Keratinocyte (primary cell): ENCODE results near the gene FA2H. TPM values are rescaled to one million over a fixed set of nuclear protein-coding genes. Genes with fewer than 3 reads are reported as not detected.

ENCODE experiments used
- DNase-seq: peaks from one replicate; pipeline ENCODE4 v3.0.0-alpha.2; 2011; ENCODE audit warnings: low read depth, missing footprints, low spot score
- FAIRE-seq: peaks from 2 replicates; lab custom pipeline; 2011; peaks lifted over from hg19 to GRCh38; lab: Jason Lieb, UNC
- H2AFZ ChIP-seq: 2 replicates; pipeline ENCODE4 v1.6.0; 2012; ENCODE audit warnings: low read length, control low read depth, inconsistent platforms; ENCODE audit not compliant: control insufficient read depth
- H3K27ac ChIP-seq: 2 replicates; pipeline ENCODE4 v1.5.1; 2011; ENCODE audit warnings: low read length; ENCODE audit not compliant: control insufficient read depth, insufficient read depth
- H3K27me3 ChIP-seq: 3 replicates; pipeline ENCODE4 v1.6.0; 2011; ENCODE audit warnings: low read length; ENCODE audit not compliant: control insufficient read depth, insufficient read depth; ENCODE audit errors: extremely low read depth
- H3K36me3 ChIP-seq, 2 experiments: 2 replicates in 1 of 2; 3 replicates in 1 of 2; pipeline ENCODE4 v1.5.1; 2011; ENCODE audit warnings: low read length in 2 of 2, mild to moderate bottlenecking in 1 of 2; ENCODE audit not compliant: control insufficient read depth in 2 of 2, insufficient read depth in 2 of 2; ENCODE audit errors: extremely low read depth in 1 of 2
- H3K4me1 ChIP-seq: 3 replicates; pipeline ENCODE4 v1.5.1; 2011; ENCODE audit warnings: low read length; ENCODE audit not compliant: control insufficient read depth, insufficient read depth; ENCODE audit errors: extremely low read depth
- H3K4me2 ChIP-seq: 3 replicates; pipeline ENCODE4 v1.6.0; 2011; ENCODE audit warnings: low read depth, low read length; ENCODE audit not compliant: control insufficient read depth, insufficient read depth; ENCODE audit errors: extremely low read depth
- H3K4me3 ChIP-seq, 3 experiments: fragments of 200-600 bp in 1 of 3; sonication (generic) in 1 of 3; 2 replicates in 2 of 3; 3 replicates in 1 of 3; pipeline ENCODE4 v1.5.1; 2011 to 2016; ENCODE audit warnings: low read length in 3 of 3, mild to moderate bottlenecking in 3 of 3, control low read depth in 2 of 3, inconsistent platforms in 1 of 3, low read depth in 1 of 3, mixed read lengths in 1 of 3, mixed run types in 1 of 3, moderate library complexity in 1 of 3; ENCODE audit not compliant: control insufficient read depth in 2 of 3, insufficient read depth in 2 of 3; ENCODE audit errors: extremely low read depth in 1 of 3
- H3K79me2 ChIP-seq: 2 replicates; pipeline ENCODE4 v1.6.0; 2012; ENCODE audit warnings: low read length; ENCODE audit not compliant: control insufficient read depth, insufficient read depth
- H3K9ac ChIP-seq: 3 replicates; pipeline ENCODE4 v1.6.0; 2011; ENCODE audit warnings: low read length; ENCODE audit not compliant: control insufficient read depth, insufficient read depth; ENCODE audit errors: extremely low read depth
- H3K9me1 ChIP-seq: 3 replicates; pipeline ENCODE4 v1.6.0; 2011; ENCODE audit warnings: low read length; ENCODE audit not compliant: control insufficient read depth, insufficient read depth; ENCODE audit errors: extremely low read depth
- H3K9me3 ChIP-seq: 2 replicates; pipeline ENCODE4 v1.5.1; 2012; ENCODE audit warnings: low read depth, low read length; ENCODE audit not compliant: control insufficient read depth
- H4K20me1 ChIP-seq: 3 replicates; pipeline ENCODE4 v1.6.0; 2011; ENCODE audit warnings: low read length; ENCODE audit not compliant: control insufficient read depth, insufficient read depth; ENCODE audit errors: extremely low read depth
- EZH2 ChIP-seq: IDR thresholded peaks from one replicate; pipeline ENCODE4 v1.6.1; 2012; ENCODE audit warnings: inconsistent platforms, mild to moderate bottlenecking, low read length, moderate library complexity
- dilution Hi-C: fragments of 300-500 bp; cut with MboI; formaldehyde crosslinking; loops from one replicate; pipeline ENCODE4 v1.7.0; 2020; ENCODE audit warnings: low sequenced_read_pairs; ENCODE audit not compliant: extremely low pct_ligation_motif_present
- polyA plus RNA-seq, 5 experiments: library from polyadenylated mRNA; depleted of rRNA in 3 of 5; stranded (reverse) in 3 of 5; stranded (forward) in 1 of 5; unstranded in 1 of 5; fragments of >200 nt; gene quantifications; 1 replicate in 1 of 5; 2 replicates in 3 of 5; 3 replicates in 1 of 5; pipeline versions ENCODE4 v1.2.1 to v1.2.3, GENCODE V29; 2011 to 2012; ENCODE audit warnings: missing spikeins in 2 of 5, low read depth in 1 of 5, low replicate concordance in 1 of 5
- TF ChIP-seq, protein P1 (sequence below), 3 experiments: IDR thresholded peaks in 1 of 3; conservative IDR thresholded peaks in 1 of 3; optimal IDR thresholded peaks in 1 of 3; 2 replicates in 2 of 3; 3 replicates in 1 of 3; pipeline versions ENCODE3 to v1.5.1; 2011; ENCODE audit warnings: low read length in 3 of 3, mild to moderate bottlenecking in 3 of 3, moderate library complexity in 2 of 3, control low read depth in 1 of 3, inconsistent platforms in 1 of 3; ENCODE audit not compliant: insufficient read depth in 2 of 3; ENCODE audit errors: extremely low read depth in 1 of 3

FA2H gene
- polyA plus RNA-seq, 1 donor (not counting 4 experiments of a cell fraction or from before 2014, with no cell fraction given): 0.16 TPM

DNA sequence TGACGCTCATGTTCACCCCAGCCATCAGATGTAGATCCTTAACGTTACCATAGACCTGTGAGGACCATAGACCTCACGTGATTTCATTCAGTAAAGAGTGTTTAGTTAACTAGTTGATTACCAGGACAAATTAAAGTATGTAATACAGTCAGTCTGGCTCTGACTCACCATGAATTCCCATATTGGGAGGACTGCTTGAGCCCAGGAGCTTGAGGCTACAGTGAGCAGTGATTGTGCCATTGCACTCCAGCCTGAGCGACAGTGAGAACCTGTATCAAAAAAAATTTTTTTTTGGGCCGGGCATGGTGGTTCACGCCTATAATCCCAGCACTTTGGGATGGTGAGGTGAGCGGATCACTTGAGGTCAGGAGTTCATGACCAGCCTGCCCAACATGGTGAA lies 13.5 kb upstream of the FA2H start:
- FAIRE-seq (no peak), DNase-seq (no peak)
- Histone ChIP-seq H4K20me1 (no peaks in the 10 kb centered on the region), H3K9me3 (no peaks in the 10 kb centered on the region), H3K4me3 (no peak overlapping the region), H3K4me1 (no peaks in the 10 kb centered on the region), H3K27me3 (no peaks in the 10 kb centered on the region), H3K4me2 (no peak overlapping the region), H3K79me2 (no peaks in the 10 kb centered on the region), H3K9me1 (no peaks in the 10 kb centered on the region), H2AFZ (no peak overlapping the region), H3K36me3 (no peaks in the 10 kb centered on the region), H3K9ac (no peak overlapping the region), H3K27ac (no peak overlapping the region)
- TF ChIP-seq, protein P1, sequence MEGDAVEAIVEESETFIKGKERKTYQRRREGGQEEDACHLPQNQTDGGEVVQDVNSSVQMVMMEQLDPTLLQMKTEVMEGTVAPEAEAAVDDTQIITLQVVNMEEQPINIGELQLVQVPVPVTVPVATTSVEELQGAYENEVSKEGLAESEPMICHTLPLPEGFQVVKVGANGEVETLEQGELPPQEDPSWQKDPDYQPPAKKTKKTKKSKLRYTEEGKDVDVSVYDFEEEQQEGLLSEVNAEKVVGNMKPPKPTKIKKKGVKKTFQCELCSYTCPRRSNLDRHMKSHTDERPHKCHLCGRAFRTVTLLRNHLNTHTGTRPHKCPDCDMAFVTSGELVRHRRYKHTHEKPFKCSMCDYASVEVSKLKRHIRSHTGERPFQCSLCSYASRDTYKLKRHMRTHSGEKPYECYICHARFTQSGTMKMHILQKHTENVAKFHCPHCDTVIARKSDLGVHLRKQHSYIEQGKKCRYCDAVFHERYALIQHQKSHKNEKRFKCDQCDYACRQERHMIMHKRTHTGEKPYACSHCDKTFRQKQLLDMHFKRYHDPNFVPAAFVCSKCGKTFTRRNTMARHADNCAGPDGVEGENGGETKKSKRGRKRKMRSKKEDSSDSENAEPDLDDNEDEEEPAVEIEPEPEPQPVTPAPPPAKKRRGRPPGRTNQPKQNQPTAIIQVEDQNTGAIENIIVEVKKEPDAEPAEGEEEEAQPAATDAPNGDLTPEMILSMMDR (optimal IDR thresholded peaks at IDR 0.05 in 1 of 3, IDR thresholded peaks at IDR 0.05 in 1 of 3, conservative IDR thresholded peaks at IDR 0.05 in 1 of 3; ENCODE audit: extremely low read depth in 1 of 3, insufficient read depth in 2 of 3, low read length in 3 of 3): no peak
- TF ChIP-seq EZH2: no peak
- dilution Hi-C loops: no loop called here

DNA sequence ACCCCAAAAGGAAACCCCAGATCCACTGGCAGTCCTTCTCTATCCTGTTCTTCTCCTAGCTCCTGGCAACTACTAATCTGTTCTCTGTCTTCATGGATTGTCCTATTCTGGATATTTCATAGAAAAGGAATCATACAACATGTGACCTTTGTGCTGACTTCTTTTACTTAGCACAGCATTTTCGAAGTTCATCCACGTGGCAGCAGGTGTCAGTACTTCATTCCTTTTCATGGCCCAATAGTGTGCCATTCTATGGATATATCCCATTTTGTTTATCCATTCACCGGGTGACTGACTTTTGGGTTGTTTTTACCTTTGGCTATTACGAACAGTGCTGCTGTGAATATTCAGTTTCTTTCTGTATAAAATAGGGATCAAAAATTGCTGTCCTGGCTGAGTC lies 10.4 kb upstream of the FA2H start:
- no peaks in the 10 kb centered on the region for H3K9me3 ChIP-seq
- no peak for DNase-seq
- no peak overlapping the region for H2AFZ ChIP-seq
- no peaks in the 10 kb centered on the region for H3K36me3 ChIP-seq
- dilution Hi-C loops: no loop called here
- no peaks in the 10 kb centered on the region for H3K79me2 ChIP-seq
- H3K9me1 ChIP-seq: no peaks in the 10 kb centered on the region
- H3K4me1 ChIP-seq: no peaks in the 10 kb centered on the region
- H3K9ac ChIP-seq: no peak overlapping the region
- no peaks in the 10 kb centered on the region for H3K27me3 ChIP-seq
- H3K27ac ChIP-seq: no peak overlapping the region
- H3K4me2 ChIP-seq: no peak overlapping the region
- no peak overlapping the region for H3K4me3 ChIP-seq
- H4K20me1 ChIP-seq: no peaks in the 10 kb centered on the region
- no peak for FAIRE-seq
- no peak for TF ChIP-seq EZH2
- TF ChIP-seq, protein P1 (optimal IDR thresholded peaks at IDR 0.05 in 1 of 3, IDR thresholded peaks at IDR 0.05 in 1 of 3, conservative IDR thresholded peaks at IDR 0.05 in 1 of 3; ENCODE audit: extremely low read depth in 1 of 3, insufficient read depth in 2 of 3, low read length in 3 of 3): no peak
